Measurements from ENCODE around the gene SV2B.

SV2B gene

GRCh38 chr15:91237445-91237844, 137.4 kb downstream of the SV2B start (continued):
- TF ChIP-seq ZNF280D (tag by site-specific recombination; IDR thresholded peaks at IDR 0.05) (no peak), ZNF10 (tag by site-specific recombination; IDR thresholded peaks at IDR 0.05) (no peak), ZNF670 (tag by site-specific recombination; IDR thresholded peaks at IDR 0.05; ENCODE audit: low read depth) (no peak), ZNF658 (tag by site-specific recombination; IDR thresholded peaks at IDR 0.05) (no peak)

GRCh38 chr15:91238644-91239425, 138.8 kb downstream of the SV2B start:
- CTCF ChIA-PET = interaction anchor here (1.0 to 5.0 kb wide), 4 partner anchors 9 to 186 kb away, joined by 3 to 62 read pairs (median 3); no protein-coding TSS in a partner anchor
- no peaks in the 10 kb centered on the region; the same call in 1 of the 2 replicates for H3K9me3 ChIP-seq (ENCODE audit: control insufficient read depth, insufficient read depth, low read depth, low read length)
- H3K4me1 ChIP-seq (ENCODE audit: control insufficient read depth, insufficient read depth, low read length) = no peaks in the 10 kb centered on the region
- H3K4me3 ChIP-seq (ENCODE audit: low read depth, low read length) = no peak overlapping the region
- TF ChIP-seq ZBTB48 (tag by site-specific recombination; IDR thresholded peaks at IDR 0.05) = no peak
- TF ChIP-seq ZNF660 (tag by site-specific recombination; IDR thresholded peaks at IDR 0.05) = no peak
- no peak for TF ChIP-seq KLF8 (tag by site-specific recombination; IDR thresholded peaks at IDR 0.05)
- no peak for TF ChIP-seq ZBTB26 (tag by site-specific recombination; optimal IDR thresholded peaks at IDR 0.05)
- no peak for TF ChIP-seq ZBTB10 (tag by site-specific recombination; IDR thresholded peaks at IDR 0.05)
- TF ChIP-seq ZSCAN18 (tag by site-specific recombination; IDR thresholded peaks at IDR 0.05) = no peak
- no peak for TF ChIP-seq ZNF837 (tag by site-specific recombination; IDR thresholded peaks at IDR 0.05)
- TF ChIP-seq ZNF585B (tag by site-specific recombination; IDR thresholded peaks at IDR 0.05) = no peak
- TF ChIP-seq KLF7 (tag by site-specific recombination; IDR thresholded peaks at IDR 0.05; ENCODE audit: borderline replicate concordance) = no peak
- TF ChIP-seq BCL11A (tag by site-specific recombination; IDR thresholded peaks at IDR 0.05; ENCODE audit: low read depth) = no peak
- no peak for TF ChIP-seq ZSCAN4 (tag by site-specific recombination; IDR thresholded peaks at IDR 0.05)
- no peak for TF ChIP-seq ZNF221 (tag by site-specific recombination; IDR thresholded peaks at IDR 0.05; ENCODE audit: borderline replicate concordance)
- POLR2A ChIA-PET = no interaction called here
- no peak overlapping the region for H3K27ac ChIP-seq (ENCODE audit: extremely low read depth, low read depth, low read length)
- no peaks in the 10 kb centered on the region for H3K36me3 ChIP-seq (ENCODE audit: control insufficient read depth in 2 of 2, insufficient read depth in 1 of 2, low read length in 2 of 2)
